Hematopoietic multipotent progenitor cell treated with erythropoietin and hydrocortisone succinate and interleukin-3 and kit ligand, for 8 days (in vitro differentiated cells): Measurements from ENCODE around the gene TTLL8.
A peak's percentile ranks its signal among the peaks of the same experiment; 100 is the strongest.
"Not testable (repeated sequence)": the region's sequence is repeated elsewhere in the genome, so short reads cannot be mapped to it uniquely, and the experiment has no call there.

Experiments
- DNase-seq: peaks from one replicate; pipeline ENCODE4 v3.0.0-alpha.2; 2015

The TTLL8 gene

GRCh38 chr22:49999946-50000586 lies 58.0 kb downstream of the TTLL8 start:
- DNase-seq = no peak

- peak; percentile 49 for DNase-seq
Observed at GRCh38 chr22:49999063-49999945, 58.8 kb downstream of the TTLL8 start.

- DNase-seq = no peak
Observed at GRCh38 chr22:49998718-49999062, 59.4 kb downstream of the TTLL8 start.

GRCh38 chr22:49997932-49998717 lies 60.0 kb downstream of the TTLL8 start:
- DNase-seq = no peak

GRCh38 chr22:49997251-49997599 lies 60.9 kb downstream of the TTLL8 start:
- DNase-seq = no peak

- no peak for DNase-seq
Observed at GRCh38 chr22:49996518-49997250, 61.4 kb downstream of the TTLL8 start.

GRCh38 chr22:49996119-49996517 lies 62.0 kb downstream of the TTLL8 start:
- no peak for DNase-seq

- DNase-seq = no peak
Observed at GRCh38 chr22:49995361-49996118, 62.6 kb downstream of the TTLL8 start.

- no peak for DNase-seq
Observed at GRCh38 chr22:49995041-49995360, 63.1 kb downstream of the TTLL8 start.

- DNase-seq = no peak
Observed at GRCh38 chr22:49994361-49995040, 63.6 kb downstream of the TTLL8 start.

GRCh38 chr22:49993649-49994360 lies 64.3 kb downstream of the TTLL8 start:
- no peak for DNase-seq

- peak; percentile 73 for DNase-seq
Observed at GRCh38 chr22:49992921-49993648, 65.0 kb downstream of the TTLL8 start.

- no peak for DNase-seq
Observed at GRCh38 chr22:49991907-49992533, 66.1 kb downstream of the TTLL8 start.

GRCh38 chr22:49991167-49991566 lies 66.9 kb downstream of the TTLL8 start:
- no peak for DNase-seq

- not testable (repeated sequence) for DNase-seq
Observed at GRCh38 chr22:49989826-49990225, 68.3 kb downstream of the TTLL8 start.

- no peak for DNase-seq
Observed at GRCh38 chr22:49986325-49986724, 71.8 kb downstream of the TTLL8 start.

GRCh38 chr22:49983148-49984042 lies 74.7 kb downstream of the TTLL8 start:
- DNase-seq = no peak

GRCh38 chr22:49981799-49982198 lies 76.3 kb downstream of the TTLL8 start:
- DNase-seq = not testable (repeated sequence)
